Measurements from ENCODE around the gene SLC35F1. TPM values are rescaled to one million over a fixed set of nuclear protein-coding genes. Genes with fewer than 3 reads are reported as not detected.

SLC35F1 gene
- total and polyA plus RNA-seq, 2 donors (not counting 3 experiments of a cell fraction or from before 2014, with no cell fraction given), result not detected

DNA sequence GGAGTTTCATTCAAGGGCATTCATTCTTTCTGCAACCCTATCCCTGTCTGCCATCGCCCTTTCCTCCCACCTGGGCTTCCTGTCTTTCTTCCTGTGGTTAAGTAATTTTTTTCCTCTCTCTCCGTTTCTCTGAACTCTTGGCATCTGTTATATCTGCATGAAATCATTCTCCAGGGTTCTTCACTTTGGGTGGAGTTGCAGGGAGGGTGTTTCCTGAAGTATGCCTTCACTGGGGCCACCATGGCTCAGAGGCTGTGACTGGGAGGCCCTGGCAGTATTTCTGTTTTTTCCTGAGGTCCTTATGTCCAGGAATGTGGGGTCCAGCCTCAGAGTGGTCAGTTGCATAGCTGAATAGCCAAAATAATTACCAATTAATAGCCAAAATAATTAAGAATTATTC is 137.2 kb downstream of the SLC35F1 start:
- ChIA-PET POLR2A (no interaction called here), CTCF (no interaction called here)
- Histone ChIP-seq H3K36me3 (ENCODE audit: control insufficient read depth in 2 of 2, extremely low read depth in 1 of 2, insufficient read depth in 2 of 2, low read length in 2 of 2) (no peaks in the 10 kb centered on the region), H3K79me2 (ENCODE audit: control insufficient read depth, insufficient read depth, low read length) (no peaks in the 10 kb centered on the region), H3K27ac (ENCODE audit: insufficient read depth, low read depth, low read length) (no peak overlapping the region), H3K4me3 (replicated peaks in 1 of 3; ENCODE audit: insufficient read depth in 1 of 3, low read depth in 1 of 3, low read length in 3 of 3) (no peak overlapping the region), H3K4me1 (ENCODE audit: control insufficient read depth, extremely low read depth, insufficient read depth, low read length) (no peaks in the 10 kb centered on the region), H4K20me1 (replicated peaks; ENCODE audit: control insufficient read depth, extremely low read depth, insufficient read depth, low read length) (no peaks in the 10 kb centered on the region), H3K4me2 (ENCODE audit: insufficient read depth, low read length) (no peak overlapping the region), H3K27me3 (ENCODE audit: control insufficient read depth in 2 of 2, insufficient read depth in 2 of 2, low read length in 2 of 2) (no peaks in the 10 kb centered on the region), H2AFZ (ENCODE audit: low read depth, low read length) (no peak overlapping the region), H3K9ac (replicated peaks; ENCODE audit: extremely low read depth, insufficient read depth, low read length) (no peak overlapping the region), H3K9me3 (replicated peaks; ENCODE audit: control insufficient read depth, insufficient read depth, low read length) (no peaks in the 10 kb centered on the region), H3K9me1 (replicated peaks; ENCODE audit: control insufficient read depth, extremely low read depth, insufficient read depth, low read length) (no peaks in the 10 kb centered on the region)
- BruUV-seq (replicated peaks), result no TSS peak
- TF ChIP-seq FOS (IDR thresholded peaks at IDR 0.05; ENCODE audit: borderline replicate concordance, insufficient read depth, low read length), result no peak
- TF ChIP-seq EZH2 (IDR thresholded peaks at IDR 0.05; ENCODE audit: borderline replicate concordance, low read depth, low read length, severe bottlenecking), result no peak
- TF ChIP-seq MYC (IDR thresholded peaks at IDR 0.05; ENCODE audit: low read depth, low read length), result no peak
- TF ChIP-seq POLR2AphosphoS5 (IDR thresholded peaks at IDR 0.05; ENCODE audit: insufficient read depth, low read depth, low read length), result no peak
- no peak for TF ChIP-seq JUN (IDR thresholded peaks at IDR 0.05; ENCODE audit: borderline replicate concordance, insufficient read depth, insufficient read length, low read depth)
- TF ChIP-seq POLR2A (IDR thresholded peaks at IDR 0.05; ENCODE audit: low read depth, low read length), result no peak
- TF ChIP-seq GATA2 (IDR thresholded peaks at IDR 0.05; ENCODE audit: insufficient read depth, insufficient read length, low read depth, low read length), result no peak
- TF ChIP-seq, protein P1, sequence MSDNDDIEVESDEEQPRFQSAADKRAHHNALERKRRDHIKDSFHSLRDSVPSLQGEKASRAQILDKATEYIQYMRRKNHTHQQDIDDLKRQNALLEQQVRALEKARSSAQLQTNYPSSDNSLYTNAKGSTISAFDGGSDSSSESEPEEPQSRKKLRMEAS (IDR thresholded peaks at IDR 0.05; ENCODE audit: insufficient read depth, insufficient read length), result no peak
- intact Hi-C loops (cut with micrococcal nuclease) (no loop called here), dilution Hi-C loops (cut with MboI; ENCODE audit: extremely low pct_ligation_motif_present, low sequenced_read_pairs) (no loop called here)
- no peak for DNase-seq (ENCODE audit: low read depth, low spot score)
- no peak for FAIRE-seq

- intact Hi-C loops (cut with micrococcal nuclease), result no loop called here
- Histone ChIP-seq H3K4me2 (ENCODE audit: insufficient read depth, low read length) (no peak overlapping the region), H3K36me3 (ENCODE audit: control insufficient read depth in 2 of 2, extremely low read depth in 1 of 2, insufficient read depth in 2 of 2, low read length in 2 of 2) (no peaks in the 10 kb centered on the region), H3K4me1 (ENCODE audit: control insufficient read depth, extremely low read depth, insufficient read depth, low read length) (no peaks in the 10 kb centered on the region), H3K4me3 (replicated peaks in 1 of 3; ENCODE audit: insufficient read depth in 1 of 3, low read depth in 1 of 3, low read length in 3 of 3) (no peak overlapping the region), H2AFZ (ENCODE audit: low read depth, low read length) (no peak overlapping the region), H3K9ac (replicated peaks; ENCODE audit: extremely low read depth, insufficient read depth, low read length) (no peak overlapping the region), H3K9me1 (replicated peaks; ENCODE audit: control insufficient read depth, extremely low read depth, insufficient read depth, low read length) (no peaks in the 10 kb centered on the region), H3K79me2 (ENCODE audit: control insufficient read depth, insufficient read depth, low read length) (no peaks in the 10 kb centered on the region), H4K20me1 (replicated peaks; ENCODE audit: control insufficient read depth, extremely low read depth, insufficient read depth, low read length) (no peaks in the 10 kb centered on the region), H3K27ac (ENCODE audit: insufficient read depth, low read depth, low read length) (no peak overlapping the region), H3K27me3 (ENCODE audit: control insufficient read depth in 2 of 2, insufficient read depth in 2 of 2, low read length in 2 of 2) (no peaks in the 10 kb centered on the region), H3K9me3 (replicated peaks; ENCODE audit: control insufficient read depth, insufficient read depth, low read length) (no peaks in the 10 kb centered on the region)
- DNase-seq (ENCODE audit: low read depth, low spot score), result no peak
- ChIA-PET CTCF (no interaction called here), POLR2A (no interaction called here)
- no TSS peak for BruUV-seq (replicated peaks)
- no peak for FAIRE-seq
- dilution Hi-C loops (cut with MboI; ENCODE audit: extremely low pct_ligation_motif_present, low sequenced_read_pairs), result no loop called here
- no peak for TF ChIP-seq MYC (IDR thresholded peaks at IDR 0.05; ENCODE audit: low read depth, low read length)
- no peak for TF ChIP-seq GATA2 (IDR thresholded peaks at IDR 0.05; ENCODE audit: insufficient read depth, insufficient read length, low read depth, low read length)
- TF ChIP-seq POLR2AphosphoS5 (IDR thresholded peaks at IDR 0.05; ENCODE audit: insufficient read depth, low read depth, low read length), result no peak
- TF ChIP-seq, protein P2, sequence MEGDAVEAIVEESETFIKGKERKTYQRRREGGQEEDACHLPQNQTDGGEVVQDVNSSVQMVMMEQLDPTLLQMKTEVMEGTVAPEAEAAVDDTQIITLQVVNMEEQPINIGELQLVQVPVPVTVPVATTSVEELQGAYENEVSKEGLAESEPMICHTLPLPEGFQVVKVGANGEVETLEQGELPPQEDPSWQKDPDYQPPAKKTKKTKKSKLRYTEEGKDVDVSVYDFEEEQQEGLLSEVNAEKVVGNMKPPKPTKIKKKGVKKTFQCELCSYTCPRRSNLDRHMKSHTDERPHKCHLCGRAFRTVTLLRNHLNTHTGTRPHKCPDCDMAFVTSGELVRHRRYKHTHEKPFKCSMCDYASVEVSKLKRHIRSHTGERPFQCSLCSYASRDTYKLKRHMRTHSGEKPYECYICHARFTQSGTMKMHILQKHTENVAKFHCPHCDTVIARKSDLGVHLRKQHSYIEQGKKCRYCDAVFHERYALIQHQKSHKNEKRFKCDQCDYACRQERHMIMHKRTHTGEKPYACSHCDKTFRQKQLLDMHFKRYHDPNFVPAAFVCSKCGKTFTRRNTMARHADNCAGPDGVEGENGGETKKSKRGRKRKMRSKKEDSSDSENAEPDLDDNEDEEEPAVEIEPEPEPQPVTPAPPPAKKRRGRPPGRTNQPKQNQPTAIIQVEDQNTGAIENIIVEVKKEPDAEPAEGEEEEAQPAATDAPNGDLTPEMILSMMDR (IDR thresholded peaks at IDR 0.05; ENCODE audit: extremely low read depth in 1 of 2, insufficient read depth in 1 of 2, low read depth in 1 of 2, low read length in 2 of 2), result no peak
- TF ChIP-seq, protein P1 (IDR thresholded peaks at IDR 0.05; ENCODE audit: insufficient read depth, insufficient read length), result no peak
- no peak for TF ChIP-seq EZH2 (IDR thresholded peaks at IDR 0.05; ENCODE audit: borderline replicate concordance, low read depth, low read length, severe bottlenecking)
- TF ChIP-seq FOS (IDR thresholded peaks at IDR 0.05; ENCODE audit: borderline replicate concordance, insufficient read depth, low read length), result no peak
- no peak for TF ChIP-seq JUN (IDR thresholded peaks at IDR 0.05; ENCODE audit: borderline replicate concordance, insufficient read depth, insufficient read length, low read depth)
- TF ChIP-seq POLR2A (IDR thresholded peaks at IDR 0.05; ENCODE audit: low read depth, low read length), result no peak
Observed at GRCh38 chr6:118054082-118054481, 147.0 kb downstream of the SLC35F1 start.

Measured in endothelial cell of umbilical vein (primary cell).